C4-2B (cell line): Measurements from ENCODE around the gene IL1RAPL2.

Experiments
- ZFX ChIP-seq: fragments of 450-650 bp; IDR thresholded peaks from 2 replicates; pipeline ENCODE4 v1.6.1; 2017
- TF ChIP-seq, protein P1 (sequence below): fragments of 450-650 bp; conservative IDR thresholded peaks from 2 replicates; pipeline ENCODE4 v1.5.1; 2017; ENCODE audit warnings: mild to moderate bottlenecking

GRCh38 chrX:105098812-105099211 is 532.8 kb downstream of the IL1RAPL2 start:
- TF ChIP-seq, protein P1, sequence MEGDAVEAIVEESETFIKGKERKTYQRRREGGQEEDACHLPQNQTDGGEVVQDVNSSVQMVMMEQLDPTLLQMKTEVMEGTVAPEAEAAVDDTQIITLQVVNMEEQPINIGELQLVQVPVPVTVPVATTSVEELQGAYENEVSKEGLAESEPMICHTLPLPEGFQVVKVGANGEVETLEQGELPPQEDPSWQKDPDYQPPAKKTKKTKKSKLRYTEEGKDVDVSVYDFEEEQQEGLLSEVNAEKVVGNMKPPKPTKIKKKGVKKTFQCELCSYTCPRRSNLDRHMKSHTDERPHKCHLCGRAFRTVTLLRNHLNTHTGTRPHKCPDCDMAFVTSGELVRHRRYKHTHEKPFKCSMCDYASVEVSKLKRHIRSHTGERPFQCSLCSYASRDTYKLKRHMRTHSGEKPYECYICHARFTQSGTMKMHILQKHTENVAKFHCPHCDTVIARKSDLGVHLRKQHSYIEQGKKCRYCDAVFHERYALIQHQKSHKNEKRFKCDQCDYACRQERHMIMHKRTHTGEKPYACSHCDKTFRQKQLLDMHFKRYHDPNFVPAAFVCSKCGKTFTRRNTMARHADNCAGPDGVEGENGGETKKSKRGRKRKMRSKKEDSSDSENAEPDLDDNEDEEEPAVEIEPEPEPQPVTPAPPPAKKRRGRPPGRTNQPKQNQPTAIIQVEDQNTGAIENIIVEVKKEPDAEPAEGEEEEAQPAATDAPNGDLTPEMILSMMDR: no peak
- TF ChIP-seq ZFX: no peak
